ENCODE data around the gene HDDC3.

GRCh38 chr15:90936823-90937222 is 4.5 kb upstream of the HDDC3 start:
- TF ChIP-seq CTCF (IDR thresholded peaks at IDR 0.05; ENCODE audit: insufficient read depth, low read length) (no peak), SPI1 (IDR thresholded peaks at IDR 0.05; ENCODE audit: borderline replicate concordance, low read depth) (no peak), POLR2AphosphoS5 (IDR thresholded peaks at IDR 0.05; ENCODE audit: low read depth) (no peak)
- TF ChIP-seq, protein P1, sequence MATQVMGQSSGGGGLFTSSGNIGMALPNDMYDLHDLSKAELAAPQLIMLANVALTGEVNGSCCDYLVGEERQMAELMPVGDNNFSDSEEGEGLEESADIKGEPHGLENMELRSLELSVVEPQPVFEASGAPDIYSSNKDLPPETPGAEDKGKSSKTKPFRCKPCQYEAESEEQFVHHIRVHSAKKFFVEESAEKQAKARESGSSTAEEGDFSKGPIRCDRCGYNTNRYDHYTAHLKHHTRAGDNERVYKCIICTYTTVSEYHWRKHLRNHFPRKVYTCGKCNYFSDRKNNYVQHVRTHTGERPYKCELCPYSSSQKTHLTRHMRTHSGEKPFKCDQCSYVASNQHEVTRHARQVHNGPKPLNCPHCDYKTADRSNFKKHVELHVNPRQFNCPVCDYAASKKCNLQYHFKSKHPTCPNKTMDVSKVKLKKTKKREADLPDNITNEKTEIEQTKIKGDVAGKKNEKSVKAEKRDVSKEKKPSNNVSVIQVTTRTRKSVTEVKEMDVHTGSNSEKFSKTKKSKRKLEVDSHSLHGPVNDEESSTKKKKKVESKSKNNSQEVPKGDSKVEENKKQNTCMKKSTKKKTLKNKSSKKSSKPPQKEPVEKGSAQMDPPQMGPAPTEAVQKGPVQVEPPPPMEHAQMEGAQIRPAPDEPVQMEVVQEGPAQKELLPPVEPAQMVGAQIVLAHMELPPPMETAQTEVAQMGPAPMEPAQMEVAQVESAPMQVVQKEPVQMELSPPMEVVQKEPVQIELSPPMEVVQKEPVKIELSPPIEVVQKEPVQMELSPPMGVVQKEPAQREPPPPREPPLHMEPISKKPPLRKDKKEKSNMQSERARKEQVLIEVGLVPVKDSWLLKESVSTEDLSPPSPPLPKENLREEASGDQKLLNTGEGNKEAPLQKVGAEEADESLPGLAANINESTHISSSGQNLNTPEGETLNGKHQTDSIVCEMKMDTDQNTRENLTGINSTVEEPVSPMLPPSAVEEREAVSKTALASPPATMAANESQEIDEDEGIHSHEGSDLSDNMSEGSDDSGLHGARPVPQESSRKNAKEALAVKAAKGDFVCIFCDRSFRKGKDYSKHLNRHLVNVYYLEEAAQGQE (IDR thresholded peaks at IDR 0.05; ENCODE audit: insufficient replicate concordance, low read depth): no peak

All from HL-60 (cell line).